HEK293 (cell line): Measurements from ENCODE around the gene GSPT1.

Source experiments
- IKZF3 ChIP-seq: fragments of 450-650 bp; IDR thresholded peaks from 2 replicates; pipeline ENCODE4 v1.5.0; 2018; ENCODE audit warnings: missing biosample characterization, mild to moderate bottlenecking, missing genetic modification characterization, moderate library complexity
- MYNN ChIP-seq: fragments of 450-650 bp; formaldehyde crosslinking; IDR thresholded peaks from 2 replicates; pipeline ENCODE4 v1.5.1; 2016; ENCODE audit warnings: missing biosample characterization, missing genetic modification characterization, borderline replicate concordance
- OVOL3 ChIP-seq: fragments of 450-650 bp; formaldehyde crosslinking; IDR thresholded peaks from 2 replicates; pipeline ENCODE4 v1.5.1; 2016; ENCODE audit warnings: missing biosample characterization, missing genetic modification characterization
- PRDM1 ChIP-seq: fragments of 450-650 bp; formaldehyde crosslinking; IDR thresholded peaks from 2 replicates; pipeline ENCODE4; 2016; ENCODE audit warnings: missing biosample characterization, missing genetic modification characterization
- SP3 ChIP-seq: fragments of 450-650 bp; formaldehyde crosslinking; IDR thresholded peaks from 2 replicates; pipeline ENCODE4 v1.5.1; 2016; ENCODE audit warnings: missing biosample characterization, missing genetic modification characterization
- SP7 ChIP-seq: fragments of 450-650 bp; formaldehyde crosslinking; IDR thresholded peaks from 2 replicates; pipeline ENCODE4 v1.5.1; 2016; ENCODE audit warnings: missing biosample characterization, missing genetic modification characterization
- TRIM28 ChIP-seq: IDR thresholded peaks from 2 replicates; pipeline ENCODE4 v1.6.1; 2011; ENCODE audit warnings: low read length, control low read depth, borderline replicate concordance
- WT1 ChIP-seq: fragments of 450-650 bp; formaldehyde crosslinking; IDR thresholded peaks from 2 replicates; pipeline ENCODE4 v1.5.1; 2016; ENCODE audit warnings: missing biosample characterization, missing genetic modification characterization
- ZBTB17 ChIP-seq: fragments of 450-650 bp; formaldehyde crosslinking; IDR thresholded peaks from 2 replicates; pipeline ENCODE4 v1.5.1; 2016; ENCODE audit warnings: missing biosample characterization, missing genetic modification characterization
- ZBTB20 ChIP-seq: fragments of 450-650 bp; formaldehyde crosslinking; IDR thresholded peaks from 2 replicates; pipeline ENCODE4 v1.5.1; 2016; ENCODE audit warnings: missing biosample characterization, missing genetic modification characterization
- ZBTB44 ChIP-seq: fragments of 450-650 bp; IDR thresholded peaks from 2 replicates; pipeline ENCODE4 v1.5.1; 2018; ENCODE audit warnings: missing biosample characterization, mild to moderate bottlenecking, missing genetic modification characterization
- ZBTB48 ChIP-seq: fragments of 450-650 bp; formaldehyde crosslinking; IDR thresholded peaks from 2 replicates; pipeline ENCODE4 v1.5.1; 2016; ENCODE audit warnings: missing biosample characterization, missing genetic modification characterization
- ZBTB8A ChIP-seq: fragments of 450-650 bp; formaldehyde crosslinking; IDR thresholded peaks from 2 replicates; pipeline ENCODE4 v1.5.1; 2016; ENCODE audit warnings: missing biosample characterization, missing genetic modification characterization
- ZEB2 ChIP-seq: fragments of 450-650 bp; formaldehyde crosslinking; IDR thresholded peaks from 2 replicates; pipeline ENCODE4 v1.5.1; 2016; ENCODE audit warnings: missing biosample characterization, missing genetic modification characterization
- ZFHX2 ChIP-seq: fragments of 450-650 bp; formaldehyde crosslinking; conservative IDR thresholded peaks from 2 replicates; pipeline ENCODE4 v1.5.1; 2016; ENCODE audit warnings: missing biosample characterization, missing genetic modification characterization
- ZFP37 ChIP-seq: fragments of 450-650 bp; formaldehyde crosslinking; IDR thresholded peaks from 2 replicates; pipeline ENCODE4 v1.5.1; 2016; ENCODE audit warnings: missing biosample characterization, missing genetic modification characterization
- ZNF112 ChIP-seq: fragments of 450-650 bp; formaldehyde crosslinking; IDR thresholded peaks from 2 replicates; pipeline ENCODE4 v1.5.0; 2017; ENCODE audit warnings: missing biosample characterization, missing genetic modification characterization
- ZNF132 ChIP-seq: fragments of 450-650 bp; formaldehyde crosslinking; IDR thresholded peaks from 2 replicates; pipeline ENCODE4 v1.5.1; 2017; ENCODE audit warnings: missing biosample characterization, missing genetic modification characterization, borderline replicate concordance
- ZNF157 ChIP-seq: fragments of 450-650 bp; formaldehyde crosslinking; IDR thresholded peaks from 2 replicates; pipeline ENCODE4 v1.5.1; 2016; ENCODE audit warnings: missing biosample characterization, missing genetic modification characterization
- ZNF18 ChIP-seq: fragments of 450-650 bp; formaldehyde crosslinking; IDR thresholded peaks from 2 replicates; pipeline ENCODE4 v1.5.1; 2016; ENCODE audit warnings: missing biosample characterization, missing genetic modification characterization
- ZNF26 ChIP-seq: fragments of 450-650 bp; formaldehyde crosslinking; IDR thresholded peaks from 2 replicates; pipeline ENCODE4 v1.5.1; 2016; ENCODE audit warnings: missing biosample characterization, missing genetic modification characterization
- ZNF266 ChIP-seq: fragments of 450-650 bp; formaldehyde crosslinking; IDR thresholded peaks from 2 replicates; pipeline ENCODE4 v1.5.1; 2016; ENCODE audit warnings: missing biosample characterization, missing genetic modification characterization, low read depth
- ZNF350 ChIP-seq: fragments of 450-650 bp; formaldehyde crosslinking; IDR thresholded peaks from 2 replicates; pipeline ENCODE4 v1.5.0; 2017; ENCODE audit warnings: missing biosample characterization, mild to moderate bottlenecking, missing genetic modification characterization
- ZNF426 ChIP-seq: fragments of 450-650 bp; formaldehyde crosslinking; IDR thresholded peaks from 2 replicates; pipeline ENCODE4 v1.5.1; 2017; ENCODE audit warnings: missing biosample characterization, missing genetic modification characterization, mild to moderate bottlenecking, inconsistent platforms, moderate library complexity
- ZNF555 ChIP-seq: fragments of 450-650 bp; formaldehyde crosslinking; conservative IDR thresholded peaks from 2 replicates; pipeline ENCODE4 v1.5.1; 2017; ENCODE audit warnings: missing biosample characterization, mild to moderate bottlenecking, missing genetic modification characterization, inconsistent platforms
- ZNF558 ChIP-seq: fragments of 450-650 bp; formaldehyde crosslinking; IDR thresholded peaks from 2 replicates; pipeline ENCODE4 v1.5.1; 2016; ENCODE audit warnings: missing biosample characterization, missing genetic modification characterization
- ZNF560 ChIP-seq: fragments of 450-650 bp; formaldehyde crosslinking; IDR thresholded peaks from 2 replicates; pipeline ENCODE4 v1.5.1; 2017; ENCODE audit warnings: missing biosample characterization, missing genetic modification characterization, borderline replicate concordance
- ZNF600 ChIP-seq: fragments of 450-650 bp; formaldehyde crosslinking; IDR thresholded peaks from 2 replicates; pipeline ENCODE4 v1.5.1; 2016; ENCODE audit warnings: missing biosample characterization, missing genetic modification characterization
- ZNF629 ChIP-seq: fragments of 450-650 bp; formaldehyde crosslinking; IDR thresholded peaks from 2 replicates; pipeline ENCODE4 v1.5.1; 2017; ENCODE audit warnings: missing biosample characterization, missing genetic modification characterization
- ZNF701 ChIP-seq: fragments of 450-650 bp; formaldehyde crosslinking; IDR thresholded peaks from 2 replicates; pipeline ENCODE4 v1.5.1; 2016; ENCODE audit warnings: missing biosample characterization, missing genetic modification characterization
- ZNF768 ChIP-seq: fragments of 450-650 bp; formaldehyde crosslinking; IDR thresholded peaks from 2 replicates; pipeline ENCODE4 v1.5.1; 2018; ENCODE audit warnings: missing biosample characterization, mild to moderate bottlenecking, missing genetic modification characterization
- ZNF776 ChIP-seq: fragments of 450-650 bp; formaldehyde crosslinking; IDR thresholded peaks from 2 replicates; pipeline ENCODE4 v1.5.0; 2017; ENCODE audit warnings: missing biosample characterization, missing genetic modification characterization, borderline replicate concordance
- ZNF843 ChIP-seq: fragments of 450-650 bp; formaldehyde crosslinking; IDR thresholded peaks from 2 replicates; pipeline ENCODE4 v1.5.1; 2016; ENCODE audit warnings: missing biosample characterization, missing genetic modification characterization

The GSPT1 gene

GRCh38 chr16:11915644-11916523 is at the start of gene GSPT1 (continued):
- TF ChIP-seq ZNF26 (tag by site-specific recombination) (no peak), ZNF18 (tag by site-specific recombination) (0 out of 2 replicates have a peak, but pooled peaks have one; percentile 26), ZNF701 (tag by site-specific recombination) (no peak), ZNF555 (no peak), ZNF558 (tag by site-specific recombination) (no peak), IKZF3 (no peak), WT1 (tag by site-specific recombination) (peak; percentile 41; the same call in 1 of the 2 replicates), ZFP37 (tag by site-specific recombination) (no peak; the same call in 1 of the 2 replicates), ZNF768 (tag by site-specific recombination) (no peak), TRIM28 (no peak), MYNN (tag by site-specific recombination) (no peak), ZNF426 (tag by site-specific recombination) (no peak), ZNF560 (tag by site-specific recombination) (no peak), PRDM1 (tag by site-specific recombination) (no peak), ZBTB8A (peak; percentile 61), SP7 (tag by site-specific recombination) (peak; percentile 90), OVOL3 (peak; percentile 61; the same call in 1 of the 2 replicates), ZBTB48 (tag by site-specific recombination) (peak; percentile 72), ZNF112 (no peak), ZNF266 (tag by site-specific recombination) (no peak), ZEB2 (tag by site-specific recombination) (peak; percentile 100), ZBTB20 (peak; percentile 23; the same call in 1 of the 2 replicates), ZFHX2 (tag by site-specific recombination) (peak; percentile 98), SP3 (tag by site-specific recombination) (peak; percentile 99), ZNF843 (tag by site-specific recombination) (no peak; the same call in 1 of the 2 replicates), ZNF350 (tag by site-specific recombination) (no peak), ZBTB17 (tag by site-specific recombination) (peak; percentile 93), ZBTB44 (tag by site-specific recombination) (peak; percentile 85), ZNF776 (tag by site-specific recombination) (no peak), ZNF600 (peak; percentile 61), ZNF629 (peak; percentile 86), ZNF132 (tag by site-specific recombination) (no peak), ZNF157 (tag by site-specific recombination) (no peak)
